ENCODE measurements around the gene ELFN1. TPM values are rescaled to one million over a fixed set of nuclear protein-coding genes. Genes with fewer than 3 reads are reported as not detected.

Gene ELFN1
- polyA plus RNA-seq, 2 donors, result 0.16 to 0.39 TPM

DNA sequence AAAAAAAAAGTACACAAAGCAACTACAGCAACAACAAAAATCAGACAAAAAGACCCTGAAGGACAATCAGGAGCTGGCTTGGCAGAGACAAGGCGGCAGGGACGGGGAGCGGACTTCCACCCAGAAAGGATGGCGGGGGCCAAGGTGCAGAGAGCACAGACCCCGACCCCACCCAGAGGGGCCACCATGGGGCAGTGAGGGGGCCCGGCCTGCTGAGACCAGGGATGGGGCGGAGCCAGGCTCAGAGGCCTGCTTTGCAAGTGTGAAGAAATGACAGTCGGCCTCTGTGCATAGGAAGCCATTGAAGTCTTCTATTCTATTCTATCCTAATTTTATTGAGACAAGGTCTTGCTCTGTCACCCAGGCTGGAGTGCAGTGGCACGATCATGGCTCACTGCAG is 82.0 kb downstream of the ELFN1 start:
- Histone ChIP-seq H3K27ac (ENCODE audit: low read depth in 2 of 2, low read length in 1 of 2) (no peak overlapping the region), H3K27me3 (ENCODE audit: control insufficient read depth in 1 of 2, insufficient read depth in 2 of 2, low read length in 2 of 2) (peaks cover 0 to 8% of the 10 kb centered on the region in 2 donors)
- 86% methylated on average over 9 of the region's 9 CpGs for WGBS, 2 donors

DNA sequence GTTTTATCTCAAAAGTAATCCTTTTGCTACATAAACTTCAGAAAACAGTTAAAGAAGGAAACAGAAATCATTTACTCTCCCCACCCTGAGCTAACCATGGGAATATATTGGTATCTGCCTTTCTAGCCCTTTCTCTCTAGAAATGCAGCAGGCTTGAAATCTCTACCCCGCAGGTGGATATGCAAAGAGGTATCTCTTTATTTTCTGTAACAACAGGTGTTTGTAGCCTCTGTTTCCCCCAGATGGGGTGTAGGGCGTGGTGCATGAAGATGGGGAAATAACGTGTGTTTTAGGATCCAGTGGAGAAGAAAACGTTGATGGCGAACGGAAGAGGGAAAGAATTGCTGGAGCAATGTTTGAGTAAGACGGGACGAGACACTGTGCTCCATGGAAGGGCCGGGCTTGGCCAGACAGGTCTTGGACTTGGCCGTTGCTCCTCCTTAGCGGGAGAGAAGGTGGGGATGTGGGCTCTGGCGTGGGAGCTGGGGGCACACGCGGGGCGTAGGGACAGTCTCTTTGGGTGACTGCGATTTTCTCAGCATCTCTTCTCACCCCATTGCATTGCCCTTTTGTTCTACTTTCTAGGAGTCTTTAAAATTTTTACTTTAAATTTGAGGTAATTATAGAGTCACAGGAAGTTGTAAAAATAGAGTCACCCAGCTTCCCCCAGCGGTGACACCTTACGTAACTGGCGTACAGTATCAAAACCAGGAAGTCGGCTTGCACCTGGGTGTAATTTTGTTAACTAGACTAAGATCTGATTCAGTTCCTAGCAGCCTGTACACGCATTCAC is 82.9 kb downstream of the ELFN1 start:
- WGBS, 2 donors, result 62 to 67% methylated on average over 21 of the region's 21 CpGs

More for the DNA sequence above, 82.0 kb downstream of the ELFN1 start:
- Histone ChIP-seq H3K4me1 (ENCODE audit: control insufficient read depth in 2 of 2, insufficient read depth in 2 of 2, low read length in 1 of 2) (peaks cover 0 to 4% of the 10 kb centered on the region in 2 donors), H3K9me3 (ENCODE audit: control insufficient read depth in 2 of 2, insufficient read depth in 1 of 2, low read depth in 1 of 2, low read length in 1 of 2) (peaks cover 0 to 2% of the 10 kb centered on the region in 2 donors), H3K4me3 (ENCODE audit: low read depth in 1 of 2, low read length in 2 of 2) (no peak overlapping the region), H3K36me3 (ENCODE audit: control insufficient read depth in 2 of 2, insufficient read depth in 2 of 2, low read length in 1 of 2) (no peaks in the 10 kb centered on the region)

DNA sequence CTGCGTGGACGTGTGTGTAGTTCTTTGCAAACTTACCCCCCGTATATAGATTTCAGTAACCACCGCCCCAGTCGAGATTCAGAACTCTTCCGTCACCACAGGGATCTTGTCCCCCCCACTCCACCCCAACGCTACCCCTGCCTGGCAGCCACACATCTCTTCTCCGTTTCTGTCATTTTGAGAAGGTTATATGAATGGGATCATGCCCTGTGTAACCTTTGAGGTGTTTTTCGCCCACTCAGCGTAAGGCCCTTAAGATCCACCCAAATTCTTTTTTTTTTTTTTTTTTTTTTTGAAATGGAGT is 83.4 kb downstream of the ELFN1 start:
- H3K27me3 ChIP-seq (ENCODE audit: control insufficient read depth in 1 of 2, insufficient read depth in 2 of 2, low read length in 2 of 2), result peaks cover 0 to 8% of the 10 kb centered on the region in 2 donors
- 74 to 82% methylated on average over 10 of the region's 10 CpGs for WGBS, 2 donors

More for the DNA sequence above, 82.9 kb downstream of the ELFN1 start:
- Histone ChIP-seq H3K36me3 (ENCODE audit: control insufficient read depth in 2 of 2, insufficient read depth in 2 of 2, low read length in 1 of 2) (no peaks in the 10 kb centered on the region), H3K27ac (ENCODE audit: low read depth in 2 of 2, low read length in 1 of 2) (no peak overlapping the region), H3K9me3 (ENCODE audit: control insufficient read depth in 2 of 2, insufficient read depth in 1 of 2, low read depth in 1 of 2, low read length in 1 of 2) (peaks cover 0 to under 1% of the 10 kb centered on the region in 2 donors), H3K4me1 (ENCODE audit: control insufficient read depth in 2 of 2, insufficient read depth in 2 of 2, low read length in 1 of 2) (peaks cover 0 to 2% of the 10 kb centered on the region in 2 donors), H3K27me3 (ENCODE audit: control insufficient read depth in 1 of 2, insufficient read depth in 2 of 2, low read length in 2 of 2) (peaks cover 0 to 8% of the 10 kb centered on the region in 2 donors), H3K4me3 (ENCODE audit: low read depth in 1 of 2, low read length in 2 of 2) (no peak overlapping the region)

DNA sequence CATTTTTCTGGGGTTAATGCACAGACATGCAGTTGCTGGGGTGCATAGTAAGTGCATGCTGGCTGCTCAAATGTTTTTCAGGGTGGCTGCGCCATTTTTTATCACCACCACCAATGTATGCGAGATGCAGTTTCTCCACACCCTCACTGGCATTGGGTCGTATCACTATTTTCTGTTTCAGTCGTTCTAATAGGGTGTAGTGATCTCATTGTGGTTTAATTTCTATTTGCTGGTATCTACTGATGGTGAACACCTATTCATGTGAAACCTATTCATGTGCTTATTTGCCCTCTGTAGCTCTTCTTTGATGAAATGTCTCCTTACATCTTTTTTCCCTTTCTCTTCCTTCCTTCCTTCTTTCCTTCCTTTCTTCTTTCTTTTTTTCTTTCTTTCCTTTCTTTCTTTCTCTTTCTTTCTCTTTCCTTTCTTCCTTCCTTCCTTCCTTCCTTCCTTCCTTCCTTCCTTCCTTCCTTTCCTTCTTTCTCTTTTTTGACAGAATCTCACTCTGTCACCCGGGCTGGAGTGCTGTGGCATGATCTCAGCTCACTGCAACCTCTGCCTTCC is 84.3 kb downstream of the ELFN1 start:
- H3K36me3 ChIP-seq (ENCODE audit: control insufficient read depth in 2 of 2, insufficient read depth in 2 of 2, low read length in 1 of 2), result no peaks in the 10 kb centered on the region
- peaks cover 0 to 3% of the 10 kb centered on the region in 2 donors for H3K9me3 ChIP-seq (ENCODE audit: control insufficient read depth in 2 of 2, insufficient read depth in 1 of 2, low read depth in 1 of 2, low read length in 1 of 2)
- H3K27ac ChIP-seq (ENCODE audit: low read depth in 2 of 2, low read length in 1 of 2), result no peak overlapping the region
- no peak overlapping the region for H3K4me3 ChIP-seq (ENCODE audit: low read depth in 1 of 2, low read length in 2 of 2)
- peaks cover 0 to 5% of the 10 kb centered on the region in 2 donors for H3K27me3 ChIP-seq (ENCODE audit: control insufficient read depth in 1 of 2, insufficient read depth in 2 of 2, low read length in 2 of 2)
- no peaks in the 10 kb centered on the region for H3K4me1 ChIP-seq (ENCODE audit: control insufficient read depth in 2 of 2, insufficient read depth in 2 of 2, low read length in 1 of 2)
- WGBS, 2 donors, result 72 to 73% methylated on average over 5 of the region's 5 CpGs

More for the DNA sequence above, 83.4 kb downstream of the ELFN1 start:
- H3K36me3 ChIP-seq (ENCODE audit: control insufficient read depth in 2 of 2, insufficient read depth in 2 of 2, low read length in 1 of 2), result no peaks in the 10 kb centered on the region
- H3K4me3 ChIP-seq (ENCODE audit: low read depth in 1 of 2, low read length in 2 of 2), result no peak overlapping the region
- H3K4me1 ChIP-seq (ENCODE audit: control insufficient read depth in 2 of 2, insufficient read depth in 2 of 2, low read length in 1 of 2), result no peaks in the 10 kb centered on the region
- peaks cover 0 to 3% of the 10 kb centered on the region in 2 donors for H3K9me3 ChIP-seq (ENCODE audit: control insufficient read depth in 2 of 2, insufficient read depth in 1 of 2, low read depth in 1 of 2, low read length in 1 of 2)
- H3K27ac ChIP-seq (ENCODE audit: low read depth in 2 of 2, low read length in 1 of 2), result no peak overlapping the region

DNA sequence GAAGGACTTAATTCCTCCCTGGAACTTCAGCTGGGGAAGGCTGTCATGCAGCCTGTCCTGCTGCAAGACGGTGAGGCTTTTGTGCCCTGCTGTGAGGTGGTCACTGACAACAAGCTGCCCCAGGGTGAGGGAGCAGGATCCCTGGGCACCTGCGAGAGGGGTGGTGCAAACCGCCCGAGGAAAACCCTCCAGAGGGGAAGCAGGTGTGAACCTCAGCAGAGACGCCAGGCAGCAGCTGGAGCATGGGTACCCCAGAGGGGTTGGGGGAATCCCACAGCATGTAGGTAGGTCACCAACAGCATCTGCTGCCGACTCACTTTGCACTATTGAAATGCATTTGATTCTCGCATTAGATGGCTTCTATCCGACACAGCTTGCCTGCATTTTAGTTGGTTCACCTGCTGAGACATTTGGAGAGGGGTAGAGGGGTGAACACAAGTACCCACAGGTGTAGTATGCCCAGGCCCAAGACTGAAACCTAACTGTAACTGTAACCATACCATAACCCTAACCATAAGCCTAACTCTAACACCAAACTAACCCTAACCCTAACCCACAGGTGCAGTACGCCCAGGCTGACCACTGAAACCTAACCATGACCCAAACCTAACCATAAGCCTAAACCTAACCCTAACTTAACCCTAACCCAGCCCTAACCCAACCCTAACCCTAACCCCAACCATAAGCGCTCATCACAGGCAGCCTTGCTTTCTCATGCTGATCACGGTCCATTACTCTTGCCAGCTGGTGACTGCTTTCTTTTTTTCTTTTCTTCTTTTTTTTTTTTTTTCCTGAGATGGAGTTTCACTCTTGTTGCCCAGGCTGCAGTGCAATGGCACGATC is 85.9 kb downstream of the ELFN1 start:
- H3K27ac ChIP-seq (ENCODE audit: low read depth in 2 of 2, low read length in 1 of 2), result no peak overlapping the region
- WGBS, 2 donors, result 77 to 79% methylated on average over 12 of the region's 12 CpGs
- no peaks in the 10 kb centered on the region for H3K4me1 ChIP-seq (ENCODE audit: control insufficient read depth in 2 of 2, insufficient read depth in 2 of 2, low read length in 1 of 2)
- H3K4me3 ChIP-seq (ENCODE audit: low read depth in 1 of 2, low read length in 2 of 2), result no peak overlapping the region
- peaks cover 0 to 3% of the 10 kb centered on the region in 2 donors for H3K27me3 ChIP-seq (ENCODE audit: control insufficient read depth in 1 of 2, insufficient read depth in 2 of 2, low read length in 2 of 2)
- no peaks in the 10 kb centered on the region for H3K36me3 ChIP-seq (ENCODE audit: control insufficient read depth in 2 of 2, insufficient read depth in 2 of 2, low read length in 1 of 2)
- H3K9me3 ChIP-seq (ENCODE audit: control insufficient read depth in 2 of 2, insufficient read depth in 1 of 2, low read depth in 1 of 2, low read length in 1 of 2), result peaks cover 0 to 3% of the 10 kb centered on the region in 2 donors

DNA sequence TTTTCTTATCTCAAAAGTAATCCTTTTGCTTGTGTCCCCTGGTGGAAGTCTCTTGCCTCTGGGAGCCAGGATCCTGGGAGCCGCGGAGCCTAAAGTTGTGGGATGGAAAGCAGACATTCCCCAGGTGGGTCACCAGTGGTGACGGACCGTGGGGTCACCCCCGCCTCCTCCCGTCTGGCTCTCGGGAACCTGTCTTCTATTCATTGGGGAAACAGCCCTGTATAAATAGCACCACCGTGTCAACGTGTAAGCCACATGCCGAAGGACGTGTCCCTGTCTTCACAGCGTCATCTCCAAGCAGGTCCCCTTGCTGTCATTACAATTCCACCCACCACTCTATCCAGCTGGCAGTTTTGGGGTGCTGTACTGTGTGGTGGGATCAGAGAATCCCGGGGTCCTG is 87.5 kb downstream of the ELFN1 start:
- Histone ChIP-seq H3K9me3 (ENCODE audit: control insufficient read depth in 2 of 2, insufficient read depth in 1 of 2, low read depth in 1 of 2, low read length in 1 of 2) (peaks cover 0 to 8% of the 10 kb centered on the region in 2 donors), H3K4me3 (ENCODE audit: low read depth in 1 of 2, low read length in 2 of 2) (no peak overlapping the region), H3K27me3 (ENCODE audit: control insufficient read depth in 1 of 2, insufficient read depth in 2 of 2, low read length in 2 of 2) (peaks cover 0 to 3% of the 10 kb centered on the region in 2 donors), H3K4me1 (ENCODE audit: control insufficient read depth in 2 of 2, insufficient read depth in 2 of 2, low read length in 1 of 2) (no peaks in the 10 kb centered on the region), H3K27ac (ENCODE audit: low read depth in 2 of 2, low read length in 1 of 2) (no peak overlapping the region), H3K36me3 (ENCODE audit: control insufficient read depth in 2 of 2, insufficient read depth in 2 of 2, low read length in 1 of 2) (no peaks in the 10 kb centered on the region)
- 50 to 61% methylated on average over 13 of the region's 13 CpGs for WGBS, 2 donors

DNA sequence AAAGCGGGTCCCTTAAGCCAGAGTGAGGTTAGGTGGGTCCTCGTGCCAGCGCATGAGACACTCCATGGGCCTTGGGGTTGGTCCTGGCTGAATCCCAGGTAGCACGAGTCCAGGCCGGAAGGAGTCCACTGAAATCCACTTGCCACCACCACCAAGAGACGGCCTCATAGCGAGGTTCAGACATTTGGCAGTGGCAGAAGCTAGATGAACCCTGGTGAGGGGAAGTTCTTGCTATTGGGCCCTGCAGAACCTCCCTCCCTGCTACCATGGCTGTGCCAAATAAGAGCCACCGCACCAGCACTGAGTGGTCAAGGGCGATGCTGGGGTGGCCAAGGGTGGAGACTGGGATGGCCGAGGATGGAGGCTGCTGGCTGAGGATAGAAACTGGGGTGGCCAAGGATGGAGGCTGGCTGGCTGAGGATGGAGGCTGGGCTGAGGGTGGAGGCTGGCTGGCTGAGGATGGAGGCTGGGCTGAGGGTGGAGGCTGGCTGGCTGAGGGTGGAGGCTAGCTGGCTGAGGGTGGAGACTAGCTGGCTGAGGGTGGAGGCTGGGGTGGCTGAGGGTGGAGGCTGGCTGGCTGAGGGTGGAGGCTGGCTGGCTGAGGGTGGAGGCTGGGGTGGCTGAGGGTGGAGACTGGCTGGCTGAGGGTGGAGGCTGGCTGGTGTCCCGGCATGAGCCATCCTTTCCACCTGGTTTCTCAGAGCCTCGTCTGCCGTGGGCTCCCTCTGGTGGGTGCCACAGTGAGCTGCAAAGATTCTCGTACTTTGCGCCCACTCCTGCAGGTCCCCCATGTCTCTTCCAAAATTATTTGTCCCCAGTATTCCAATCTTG is 88.2 kb downstream of the ELFN1 start:
- Histone ChIP-seq H3K27me3 (ENCODE audit: control insufficient read depth in 1 of 2, insufficient read depth in 2 of 2, low read length in 2 of 2) (peaks cover 0 to 3% of the 10 kb centered on the region in 2 donors), H3K9me3 (ENCODE audit: control insufficient read depth in 2 of 2, insufficient read depth in 1 of 2, low read depth in 1 of 2, low read length in 1 of 2) (peaks cover 0 to 13% of the 10 kb centered on the region in 2 donors), H3K27ac (ENCODE audit: low read depth in 2 of 2, low read length in 1 of 2) (no peak overlapping the region), H3K36me3 (ENCODE audit: control insufficient read depth in 2 of 2, insufficient read depth in 2 of 2, low read length in 1 of 2) (no peaks in the 10 kb centered on the region), H3K4me1 (ENCODE audit: control insufficient read depth in 2 of 2, insufficient read depth in 2 of 2, low read length in 1 of 2) (no peaks in the 10 kb centered on the region), H3K4me3 (ENCODE audit: low read depth in 1 of 2, low read length in 2 of 2) (no peak overlapping the region)
- 65 to 71% methylated on average over 14 to 15 of the region's 15 CpGs for WGBS, 2 donors

DNA sequence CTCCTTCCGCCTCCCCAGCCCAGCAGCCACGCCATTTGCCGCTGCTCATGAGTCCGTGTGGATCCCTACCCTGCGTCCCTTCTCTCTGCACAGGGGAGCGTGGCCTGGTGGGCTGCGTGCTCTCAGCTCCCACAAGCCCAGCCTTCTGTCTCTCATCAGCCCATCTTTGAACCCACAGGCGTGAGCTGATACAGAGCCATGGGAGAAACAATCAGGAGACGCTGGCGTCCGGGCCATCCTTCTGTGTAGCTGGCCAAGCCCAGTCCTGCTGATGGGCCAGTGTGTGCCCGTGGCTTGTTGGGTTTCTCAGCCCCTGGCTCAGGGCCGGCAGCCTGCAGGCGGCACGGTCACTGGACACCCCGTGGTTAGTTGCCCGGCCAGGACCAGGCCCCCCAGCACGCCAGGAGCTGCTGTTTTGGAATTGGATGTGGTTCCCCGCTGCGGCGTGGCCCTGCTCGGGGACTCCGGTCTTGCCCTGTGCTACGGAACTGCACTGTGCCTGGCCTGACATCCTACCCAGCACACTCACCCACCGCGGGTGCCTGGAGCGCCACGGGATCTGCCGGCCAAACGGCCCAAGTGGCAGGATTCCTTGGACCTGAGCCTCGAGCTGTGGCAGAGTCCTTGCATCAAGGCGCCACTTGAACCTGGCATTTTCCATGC is 88.9 kb downstream of the ELFN1 start:
- H3K4me1 ChIP-seq (ENCODE audit: control insufficient read depth in 2 of 2, insufficient read depth in 2 of 2, low read length in 1 of 2), result no peaks in the 10 kb centered on the region
- H3K9me3 ChIP-seq (ENCODE audit: control insufficient read depth in 2 of 2, insufficient read depth in 1 of 2, low read depth in 1 of 2, low read length in 1 of 2), result peaks cover 0 to 18% of the 10 kb centered on the region in 2 donors
- H3K27ac ChIP-seq (ENCODE audit: low read depth in 2 of 2, low read length in 1 of 2), result no peak overlapping the region
- H3K36me3 ChIP-seq (ENCODE audit: control insufficient read depth in 2 of 2, insufficient read depth in 2 of 2, low read length in 1 of 2), result no peaks in the 10 kb centered on the region
- H3K27me3 ChIP-seq (ENCODE audit: control insufficient read depth in 1 of 2, insufficient read depth in 2 of 2, low read length in 2 of 2), result peaks cover 0 to 3% of the 10 kb centered on the region in 2 donors
- 81 to 82% methylated on average over 32 of the region's 32 CpGs for WGBS, 2 donors
- no peak overlapping the region for H3K4me3 ChIP-seq (ENCODE audit: low read depth in 1 of 2, low read length in 2 of 2)

Data from esophagus (tissue), 2 donors.